ENCODE measurements around the gene TBCK. TPM values are rescaled to one million over a fixed set of nuclear protein-coding genes. Genes with fewer than 3 reads are reported as not detected.
"Not testable (repeated sequence)": the region's sequence is repeated elsewhere in the genome, so short reads cannot be mapped to it uniquely, and the experiment has no call there.

The TBCK gene
- total RNA-seq, 2 donors from 2014 or later, result 32.9 to 46.3 TPM

- H3K4me1 ChIP-seq (ENCODE audit: control insufficient read depth in 1 of 2, low read depth in 2 of 2), result peaks cover 13 to 31% of the 10 kb centered on the region in 2 donors
- H3K4me3 ChIP-seq, result no peak overlapping the region
- ATAC-seq (ENCODE audit: insufficient number of reproducible peaks, low FRiP score, low read depth) (no peak), DNase-seq (ENCODE audit: low spot score) (no peak)
- H3K27me3 ChIP-seq (replicated peaks; ENCODE audit: insufficient read depth), result no peaks in the 10 kb centered on the region
- no peak for TF ChIP-seq CTCF (IDR thresholded peaks at IDR 0.05)
- peaks cover 15% of the 10 kb centered on the region for H3K36me3 ChIP-seq
- no peak overlapping the region for H3K27ac ChIP-seq
- no peaks in the 10 kb centered on the region for H3K9me3 ChIP-seq
Observed at GRCh38 chr4:106323119-106323518, 7.1 kb upstream of the TBCK start.

- not testable (repeated sequence) for H3K36me3 ChIP-seq; DNase-seq (ENCODE audit: low spot score); H3K4me3 ChIP-seq; H3K9me3 ChIP-seq; H3K27me3 ChIP-seq (replicated peaks; ENCODE audit: insufficient read depth); H3K27ac ChIP-seq; ATAC-seq (ENCODE audit: insufficient number of reproducible peaks, low FRiP score, low read depth)
- H3K4me1 ChIP-seq (ENCODE audit: control insufficient read depth in 1 of 2, low read depth in 2 of 2), result peaks cover 22 to 43% of the 10 kb centered on the region in 2 donors
Observed at GRCh38 chr4:106321814-106322213, 5.8 kb upstream of the TBCK start.

- DNase-seq (ENCODE audit: low spot score); H3K27me3 ChIP-seq (replicated peaks; ENCODE audit: insufficient read depth); H3K36me3 ChIP-seq; H3K4me3 ChIP-seq; H3K27ac ChIP-seq; H3K9me3 ChIP-seq; ATAC-seq (ENCODE audit: insufficient number of reproducible peaks, low FRiP score, low read depth): not testable (repeated sequence)
- peaks cover 22 to 43% of the 10 kb centered on the region in 2 donors for H3K4me1 ChIP-seq (ENCODE audit: control insufficient read depth in 1 of 2, low read depth in 2 of 2)
Observed at GRCh38 chr4:106321168-106321567, 5.2 kb upstream of the TBCK start.

GRCh38 chr4:106320235-106320634 is 4.2 kb upstream of the TBCK start:
- Histone ChIP-seq H3K9me3 (no peaks in the 10 kb centered on the region), H3K27me3 (replicated peaks; ENCODE audit: insufficient read depth) (no peaks in the 10 kb centered on the region)
- DNase-seq (ENCODE audit: low spot score), result no peak

GRCh38 chr4:106318511-106318910 is 2.5 kb upstream of the TBCK start:
- Histone ChIP-seq H3K36me3 (no peaks in the 10 kb centered on the region), H3K4me1 (ENCODE audit: control insufficient read depth in 1 of 2, low read depth in 2 of 2) (peaks cover 23 to 60% of the 10 kb centered on the region in 2 donors), H3K9me3 (no peaks in the 10 kb centered on the region), H3K27ac (no peak overlapping the region), H3K4me3 (no peak overlapping the region), H3K27me3 (replicated peaks; ENCODE audit: insufficient read depth) (no peaks in the 10 kb centered on the region)
- no peak for TF ChIP-seq CTCF (IDR thresholded peaks at IDR 0.05)
- DNase-seq (ENCODE audit: low spot score) (no peak), ATAC-seq (ENCODE audit: insufficient number of reproducible peaks, low FRiP score, low read depth) (no peak)

More at GRCh38 chr4:106320235-106320634, 4.2 kb upstream of the TBCK start:
- H3K27ac ChIP-seq, result no peak overlapping the region
- H3K4me3 ChIP-seq, result no peak overlapping the region
- H3K36me3 ChIP-seq, result no peaks in the 10 kb centered on the region
- TF ChIP-seq CTCF (IDR thresholded peaks at IDR 0.05), result no peak
- no peak for ATAC-seq (ENCODE audit: insufficient number of reproducible peaks, low FRiP score, low read depth)
- peaks cover 22 to 46% of the 10 kb centered on the region in 2 donors for H3K4me1 ChIP-seq (ENCODE audit: control insufficient read depth in 1 of 2, low read depth in 2 of 2)

GRCh38 chr4:106317815-106318214 is 1.8 kb upstream of the TBCK start:
- H3K36me3 ChIP-seq, result no peaks in the 10 kb centered on the region
- peaks cover 30 to 60% of the 10 kb centered on the region in 2 donors for H3K4me1 ChIP-seq (ENCODE audit: control insufficient read depth in 1 of 2, low read depth in 2 of 2)

More at GRCh38 chr4:106317815-106318214, 1.8 kb upstream of the TBCK start:
- no peaks in the 10 kb centered on the region for H3K9me3 ChIP-seq
- no peaks in the 10 kb centered on the region for H3K27me3 ChIP-seq (replicated peaks; ENCODE audit: insufficient read depth)
- H3K4me3 ChIP-seq, result peak overlapping the region; percentile 95
- H3K27ac ChIP-seq, result no peak overlapping the region
- DNase-seq (ENCODE audit: low spot score) (no peak), ATAC-seq (ENCODE audit: insufficient number of reproducible peaks, low FRiP score, low read depth) (no peak)
- TF ChIP-seq CTCF (IDR thresholded peaks at IDR 0.05), result no peak
